Measurements from ENCODE around the gene ZNF613. TPM values are rescaled to one million over a fixed set of nuclear protein-coding genes. Genes with fewer than 3 reads are reported as not detected.
A peak's percentile ranks its signal among the peaks of the same experiment; 100 is the strongest.

ZNF613 gene
- total RNA-seq (6.9 TPM), polyA plus RNA-seq (ENCODE audit: insufficient read depth, low read depth, low replicate concordance) (5.8 TPM)
- long read RNA-seq, donor 1, partial matches to known transcripts: 0 of 8 reads
- long read RNA-seq, donor 1, other reads (novel, unspliced or antisense): 7 of 8 reads
- long read RNA-seq, donor 2: 0 reads
- long read RNA-seq, donor 3, partial matches to known transcripts: 0 of 2 reads
- long read RNA-seq, donor 3, other reads (novel, unspliced or antisense): 0 of 2 reads
- long read RNA-seq, donor 4, partial matches to known transcripts: 0 of 2 reads
- long read RNA-seq, donor 4, other reads (novel, unspliced or antisense): 0 of 2 reads
- long read RNA-seq, donor 5: 0 reads
- long read RNA-seq, donor 6, partial matches to known transcripts: 0 of 2 reads
- long read RNA-seq, donor 6, other reads (novel, unspliced or antisense): 0 of 2 reads
- long read RNA-seq, donor 7, partial matches to known transcripts: 0 of 7 reads
- long read RNA-seq, donor 7, other reads (novel, unspliced or antisense): 3 of 7 reads
- long read RNA-seq, donor 8, partial matches to known transcripts: 0 of 1 reads
- long read RNA-seq, donor 8, other reads (novel, unspliced or antisense): 0 of 1 reads
- long read RNA-seq, donor 9, partial matches to known transcripts: 0 of 2 reads
- long read RNA-seq, donor 9, other reads (novel, unspliced or antisense): 0 of 2 reads
- long read RNA-seq, donor 10: 0 reads

GRCh38 chr19:51926784-51927741, at the start of gene ZNF613:
Gene ZNF613 (plus strand): TSS chr19:51927472. CDS start chr19:51936221, 8,749 bp downstream.
- FAIRE-seq: peak; percentile 30
- TF ChIP-seq, protein P1, sequence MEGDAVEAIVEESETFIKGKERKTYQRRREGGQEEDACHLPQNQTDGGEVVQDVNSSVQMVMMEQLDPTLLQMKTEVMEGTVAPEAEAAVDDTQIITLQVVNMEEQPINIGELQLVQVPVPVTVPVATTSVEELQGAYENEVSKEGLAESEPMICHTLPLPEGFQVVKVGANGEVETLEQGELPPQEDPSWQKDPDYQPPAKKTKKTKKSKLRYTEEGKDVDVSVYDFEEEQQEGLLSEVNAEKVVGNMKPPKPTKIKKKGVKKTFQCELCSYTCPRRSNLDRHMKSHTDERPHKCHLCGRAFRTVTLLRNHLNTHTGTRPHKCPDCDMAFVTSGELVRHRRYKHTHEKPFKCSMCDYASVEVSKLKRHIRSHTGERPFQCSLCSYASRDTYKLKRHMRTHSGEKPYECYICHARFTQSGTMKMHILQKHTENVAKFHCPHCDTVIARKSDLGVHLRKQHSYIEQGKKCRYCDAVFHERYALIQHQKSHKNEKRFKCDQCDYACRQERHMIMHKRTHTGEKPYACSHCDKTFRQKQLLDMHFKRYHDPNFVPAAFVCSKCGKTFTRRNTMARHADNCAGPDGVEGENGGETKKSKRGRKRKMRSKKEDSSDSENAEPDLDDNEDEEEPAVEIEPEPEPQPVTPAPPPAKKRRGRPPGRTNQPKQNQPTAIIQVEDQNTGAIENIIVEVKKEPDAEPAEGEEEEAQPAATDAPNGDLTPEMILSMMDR (IDR thresholded peaks at IDR 0.05; ENCODE audit: borderline replicate concordance, extremely low read depth, insufficient read depth): peak; percentile 31

DNA sequence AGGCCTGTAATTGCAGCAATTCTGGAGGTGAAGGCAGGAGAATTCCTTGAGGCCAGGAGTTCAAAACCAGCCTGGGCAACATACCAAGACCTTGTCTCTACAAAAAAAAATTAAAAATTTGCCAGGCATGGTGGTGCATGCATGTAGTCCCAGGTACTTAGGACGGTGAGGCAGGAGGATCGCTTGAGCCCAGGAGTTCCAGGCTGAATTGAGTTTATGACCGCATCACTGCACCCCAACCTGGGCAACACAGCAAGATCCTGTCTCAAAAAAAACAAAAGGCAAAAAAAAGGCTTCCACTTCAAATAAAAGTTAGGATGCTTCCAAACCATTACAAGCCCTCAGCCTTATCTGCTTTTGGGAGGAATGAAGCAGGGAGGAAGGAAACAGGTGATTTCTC, 44.8 kb upstream of the ZNF613 start:
- intact Hi-C loops (cut with DNase I): no loop called here
- FAIRE-seq (no peak), DNase-seq (no peak)
- Histone ChIP-seq H3K9me3 (ENCODE audit: control insufficient read depth in 2 of 3, insufficient read depth in 1 of 3, low read length in 3 of 3) (peaks cover 0 to 18% (median 9%) of the 10 kb centered on the region in 3 donors), H3K4me3 (ENCODE audit: low read length in 3 of 3) (no peak overlapping the region), H3K9ac (ENCODE audit: low read length in 3 of 3) (no peak overlapping the region), H3K27me3 (ENCODE audit: control insufficient read depth, insufficient read depth, low read length) (no peaks in the 10 kb centered on the region), H3K27ac (ENCODE audit: low read depth in 2 of 2, low read length in 2 of 2) (no peak overlapping the region), H3K36me3 (ENCODE audit: control insufficient read depth in 2 of 3, insufficient read depth in 3 of 3, low read length in 3 of 3) (peaks cover 0 to 20% (median 18%) of the 10 kb centered on the region in 3 donors), H3K4me1 (ENCODE audit: control insufficient read depth in 2 of 3, insufficient read depth in 2 of 3, low read depth in 1 of 3, low read length in 3 of 3) (no peaks in the 10 kb centered on the region)
- TF ChIP-seq, protein P1 (IDR thresholded peaks at IDR 0.05; ENCODE audit: borderline replicate concordance, extremely low read depth, insufficient read depth): no peak

More at GRCh38 chr19:51926784-51927741, at the start of gene ZNF613:
- DNase-seq: peak; percentile 95 to 98 (median 95)
- H3K9ac ChIP-seq (ENCODE audit: low read length in 3 of 3): peak within 1 kb of the TSS; percentile 74 to 100 (median 82)
- peaks cover 0 to 6% (median 0%) of the 10 kb centered on the region in 3 donors for H3K4me1 ChIP-seq (ENCODE audit: control insufficient read depth in 2 of 3, insufficient read depth in 2 of 3, low read depth in 1 of 3, low read length in 3 of 3)
- intact Hi-C loops (cut with DNase I): no loop called here
- peak within 1 kb of the TSS; percentile 79 to 100 (median 83) for H3K4me3 ChIP-seq (ENCODE audit: low read length in 3 of 3)
- no peaks in the 10 kb centered on the region for H3K27me3 ChIP-seq (ENCODE audit: control insufficient read depth, insufficient read depth, low read length)
- H3K9me3 ChIP-seq (ENCODE audit: control insufficient read depth in 2 of 3, insufficient read depth in 1 of 3, low read length in 3 of 3): peaks cover 0 to 8% (median 6%) of the 10 kb centered on the region in 3 donors
- peak within 1 kb of the TSS; percentile 86 to 97 for H3K27ac ChIP-seq (ENCODE audit: low read depth in 2 of 2, low read length in 2 of 2)
- peaks cover 0 to 3% (median 2%) of the 10 kb centered on the region in 3 donors for H3K36me3 ChIP-seq (ENCODE audit: control insufficient read depth in 2 of 3, insufficient read depth in 3 of 3, low read length in 3 of 3)

- Histone ChIP-seq H3K9ac (ENCODE audit: low read length in 3 of 3) (no peak overlapping the region), H3K36me3 (ENCODE audit: control insufficient read depth in 2 of 3, insufficient read depth in 3 of 3, low read length in 3 of 3) (peaks cover 0 to 11% (median 7%) of the 10 kb centered on the region in 3 donors), H3K4me1 (ENCODE audit: control insufficient read depth in 2 of 3, insufficient read depth in 2 of 3, low read depth in 1 of 3, low read length in 3 of 3) (no peaks in the 10 kb centered on the region), H3K4me3 (ENCODE audit: low read length in 3 of 3) (no peak overlapping the region), H3K9me3 (ENCODE audit: control insufficient read depth in 2 of 3, insufficient read depth in 1 of 3, low read length in 3 of 3) (peaks cover 0 to 26% (median 10%) of the 10 kb centered on the region in 3 donors), H3K27ac (ENCODE audit: low read depth in 2 of 2, low read length in 2 of 2) (no peak overlapping the region), H3K27me3 (ENCODE audit: control insufficient read depth, insufficient read depth, low read length) (no peaks in the 10 kb centered on the region)
- TF ChIP-seq, protein P1 (IDR thresholded peaks at IDR 0.05; ENCODE audit: borderline replicate concordance, extremely low read depth, insufficient read depth): no peak
- DNase-seq (no peak), FAIRE-seq (no peak)
- intact Hi-C loops (cut with DNase I): no loop called here
Measured at GRCh38 chr19:51884713-51885112, 42.6 kb upstream of the ZNF613 start.

Data from kidney (tissue), 22 donors.